HEK293 (cell line): Measurements from ENCODE around the gene ARHGAP32.

Source experiments
- CTCF ChIA-PET: fragments of 350-600 bp; formaldehyde crosslinking; extraction: SDS; loops from one replicate; lab custom pipeline; 2021; ENCODE audit warnings: antibody characterized with exemption; lab: Yijun Ruan, JAX
- POLR2A ChIA-PET: fragments of 300-600 bp; formaldehyde crosslinking; extraction: SDS; loops from one replicate; lab custom pipeline; 2020; ENCODE audit warnings: antibody characterized with exemption, inconsistent platforms; lab: Yijun Ruan, JAX
- H3K27ac ChIP-seq: fragments of 200-500 bp; sonication (Bioruptor generic); 2 replicates; pipeline ENCODE4 v1.5.1; 2014; ENCODE audit warnings: low read depth, low read length, control low read depth, inconsistent platforms; ENCODE audit errors: extremely low read depth
- H3K36me3 ChIP-seq, 2 experiments: fragments of 200-500 bp in 1 of 2; sonication (Bioruptor generic) in 1 of 2; 1 replicate in 1 of 2; 2 replicates in 1 of 2; pipeline ENCODE4 v1.5.1; 2014 to 2017; ENCODE audit warnings: inconsistent platforms in 2 of 2, low read length in 2 of 2; ENCODE audit not compliant: control insufficient read depth in 2 of 2, insufficient read depth in 1 of 2
- H3K4me1 ChIP-seq: fragments of 200-500 bp; sonication (Bioruptor generic); 2 replicates; pipeline ENCODE4 v1.5.1; 2014; ENCODE audit warnings: mild to moderate bottlenecking, low read length, inconsistent platforms; ENCODE audit not compliant: control insufficient read depth, insufficient read depth
- H3K4me3 ChIP-seq: 2 replicates; pipeline ENCODE4 v1.5.1; 2011; ENCODE audit warnings: low read depth, mild to moderate bottlenecking, control low read depth, low read length, moderate library complexity
- H3K9me3 ChIP-seq: fragments of 200-500 bp; sonication (Bioruptor generic); 2 replicates; pipeline ENCODE4 v1.5.1; 2014; ENCODE audit warnings: low read depth, low read length, inconsistent platforms; ENCODE audit not compliant: control insufficient read depth, insufficient read depth
- KLF16 ChIP-seq: fragments of 450-650 bp; formaldehyde crosslinking; IDR thresholded peaks from 2 replicates; pipeline ENCODE4 v1.5.1; 2017; ENCODE audit warnings: missing biosample characterization, missing genetic modification characterization
- REST ChIP-seq: fragments of 450-650 bp; formaldehyde crosslinking; IDR thresholded peaks from 2 replicates; pipeline ENCODE4 v1.5.1; 2016; ENCODE audit warnings: missing biosample characterization, missing genetic modification characterization
- ZFP41 ChIP-seq: fragments of 450-650 bp; formaldehyde crosslinking; IDR thresholded peaks from 2 replicates; pipeline ENCODE4 v1.5.1; 2016; ENCODE audit warnings: missing biosample characterization, missing genetic modification characterization, borderline replicate concordance
- ZIC2 ChIP-seq: fragments of 450-650 bp; formaldehyde crosslinking; IDR thresholded peaks from 2 replicates; pipeline ENCODE4 v1.5.1; 2016; ENCODE audit warnings: missing biosample characterization, missing genetic modification characterization
- ZNF211 ChIP-seq: fragments of 450-650 bp; formaldehyde crosslinking; IDR thresholded peaks from 2 replicates; pipeline ENCODE4 v1.5.1; 2016; ENCODE audit warnings: low read depth, missing biosample characterization, missing genetic modification characterization
- ZNF280C ChIP-seq: fragments of 450-650 bp; formaldehyde crosslinking; IDR thresholded peaks from 2 replicates; pipeline ENCODE4 v1.5.1; 2016; ENCODE audit warnings: missing biosample characterization, missing genetic modification characterization
- ZNF302 ChIP-seq: fragments of 450-650 bp; formaldehyde crosslinking; IDR thresholded peaks from 2 replicates; pipeline ENCODE4 v1.5.1; 2016; ENCODE audit warnings: missing biosample characterization, missing genetic modification characterization, low read depth
- ZNF324 ChIP-seq: fragments of 450-650 bp; formaldehyde crosslinking; IDR thresholded peaks from 2 replicates; pipeline ENCODE4 v1.5.1; 2016; ENCODE audit warnings: missing biosample characterization, missing genetic modification characterization
- ZNF350 ChIP-seq: fragments of 450-650 bp; formaldehyde crosslinking; IDR thresholded peaks from 2 replicates; pipeline ENCODE4 v1.5.0; 2017; ENCODE audit warnings: missing biosample characterization, mild to moderate bottlenecking, missing genetic modification characterization
- ZNF416 ChIP-seq: fragments of 450-650 bp; formaldehyde crosslinking; IDR thresholded peaks from 2 replicates; pipeline ENCODE4 v1.5.1; 2016; ENCODE audit warnings: missing biosample characterization, missing genetic modification characterization
- ZNF48 ChIP-seq: fragments of 450-650 bp; formaldehyde crosslinking; IDR thresholded peaks from 2 replicates; pipeline ENCODE4 v1.5.1; 2016; ENCODE audit warnings: missing biosample characterization, missing genetic modification characterization
- ZNF514 ChIP-seq: fragments of 450-650 bp; formaldehyde crosslinking; IDR thresholded peaks from 2 replicates; pipeline ENCODE4 v1.5.1; 2016; ENCODE audit warnings: missing biosample characterization, missing genetic modification characterization
- ZNF561 ChIP-seq: fragments of 450-650 bp; IDR thresholded peaks from 2 replicates; pipeline ENCODE4 v1.5.1; 2018; ENCODE audit warnings: missing biosample characterization, missing genetic modification characterization, borderline replicate concordance
- ZNF670 ChIP-seq: fragments of 450-650 bp; formaldehyde crosslinking; IDR thresholded peaks from 2 replicates; pipeline ENCODE4 v1.5.1; 2016; ENCODE audit warnings: missing biosample characterization, missing genetic modification characterization, low read depth

ARHGAP32 gene

GRCh38 chr11:129155745-129156144 is 36.4 kb downstream of the ARHGAP32 start (continued):
- TF ChIP-seq REST, result no peak
- TF ChIP-seq ZNF48 (tag by site-specific recombination), result no peak
- TF ChIP-seq ZNF514 (tag by site-specific recombination), result no peak
- TF ChIP-seq ZNF670 (tag by site-specific recombination), result no peak

GRCh38 chr11:129148487-129148886 is 43.6 kb downstream of the ARHGAP32 start:
- Histone ChIP-seq H3K4me1 (0 out of 2 replicates have a peak, but pooled peaks cover 2% of the 10 kb centered on the region), H3K27ac (no peak overlapping the region), H3K4me3 (no peak overlapping the region), H3K36me3 (no peaks in the 10 kb centered on the region), H3K9me3 (no peaks in the 10 kb centered on the region)
- POLR2A ChIA-PET, result no interaction called here
- CTCF ChIA-PET, result interaction anchor here (1.3 kb wide), 1 partner anchor 11 kb away, joined by 3 read pairs; no protein-coding TSS in a partner anchor
- TF ChIP-seq ZIC2 (tag by site-specific recombination) (0 out of 2 replicates have a peak, but pooled peaks have one; percentile 17), ZNF211 (tag by site-specific recombination) (no peak), ZNF561 (tag by site-specific recombination) (no peak)

DNA sequence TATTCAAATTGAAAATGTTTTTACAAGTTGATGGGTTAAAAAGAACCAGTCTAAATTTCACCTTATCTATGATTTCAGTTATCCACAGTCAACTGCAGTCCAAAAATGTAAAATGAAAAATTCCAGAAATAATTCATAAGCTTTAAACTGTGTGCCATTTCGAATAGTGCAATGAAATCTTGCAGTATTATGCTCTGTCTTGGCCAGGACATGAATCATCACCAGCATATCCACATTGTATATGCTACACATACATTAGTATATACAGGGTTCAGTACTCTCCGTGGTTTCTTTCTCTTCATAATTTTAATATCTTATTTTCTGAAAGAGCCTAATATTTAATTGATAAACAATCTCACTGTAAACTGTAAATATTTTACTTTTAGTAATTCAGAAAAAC is 45.9 kb downstream of the ARHGAP32 start:
- POLR2A ChIA-PET, result no interaction called here
- Histone ChIP-seq H3K4me1 (0 out of 2 replicates have a peak, but pooled peaks cover 2% of the 10 kb centered on the region), H3K27ac (no peak overlapping the region), H3K9me3 (no peaks in the 10 kb centered on the region), H3K36me3 (no peaks in the 10 kb centered on the region), H3K4me3 (no peak overlapping the region)
- TF ChIP-seq ZNF324 (tag by site-specific recombination) (no peak), ZNF350 (tag by site-specific recombination) (no peak), ZNF416 (tag by site-specific recombination) (no peak), ZNF514 (tag by site-specific recombination) (no peak), KLF16 (no peak), ZNF302 (tag by site-specific recombination) (no peak), ZNF280C (tag by site-specific recombination) (no peak)
- CTCF ChIA-PET, result no interaction called here

- POLR2A ChIA-PET, result no interaction called here
- Histone ChIP-seq H3K27ac (no peak overlapping the region), H3K4me1 (0 out of 2 replicates have a peak, but pooled peaks cover 2% of the 10 kb centered on the region), H3K9me3 (no peaks in the 10 kb centered on the region), H3K4me3 (no peak overlapping the region), H3K36me3 (no peaks in the 10 kb centered on the region)
- TF ChIP-seq ZFP41, result no peak
- CTCF ChIA-PET, result no interaction called here
These were observed 46.8 kb downstream of the ARHGAP32 start for GRCh38 chr11:129145276-129145675.
